Anterior cingulate cortex (tissue), 58 donors: Measurements from ENCODE around the gene ZNF207.
"Not testable (repeated sequence)": the region's sequence is repeated elsewhere in the genome, so short reads cannot be mapped to it uniquely, and the experiment has no call there.

Experiments
- DNase-seq, 58 donors: peaks; one replicate each; lab custom pipeline; 2025; lab: John Stamatoyannopoulos, UW

Gene ZNF207

DNA sequence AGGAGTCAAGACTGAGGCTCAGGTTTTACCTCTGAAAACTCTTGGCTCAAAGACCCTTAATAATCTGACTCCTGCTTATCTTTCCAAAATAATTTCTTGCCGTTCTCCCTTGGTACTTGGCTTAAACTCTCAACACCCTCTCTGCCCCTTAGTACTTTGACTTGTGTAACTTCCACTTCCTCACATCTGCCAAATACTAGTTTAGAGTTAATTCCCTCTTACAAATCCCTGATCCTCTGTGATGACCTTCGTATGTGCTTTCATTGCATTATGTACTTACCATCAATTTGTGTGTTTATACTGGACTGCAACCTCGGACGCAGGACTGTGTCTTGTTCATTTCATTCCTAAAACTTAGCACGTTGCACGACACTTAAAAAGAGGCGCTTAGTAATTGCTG, 35.2 kb downstream of the ZNF207 start:
- no peak for DNase-seq

DNA sequence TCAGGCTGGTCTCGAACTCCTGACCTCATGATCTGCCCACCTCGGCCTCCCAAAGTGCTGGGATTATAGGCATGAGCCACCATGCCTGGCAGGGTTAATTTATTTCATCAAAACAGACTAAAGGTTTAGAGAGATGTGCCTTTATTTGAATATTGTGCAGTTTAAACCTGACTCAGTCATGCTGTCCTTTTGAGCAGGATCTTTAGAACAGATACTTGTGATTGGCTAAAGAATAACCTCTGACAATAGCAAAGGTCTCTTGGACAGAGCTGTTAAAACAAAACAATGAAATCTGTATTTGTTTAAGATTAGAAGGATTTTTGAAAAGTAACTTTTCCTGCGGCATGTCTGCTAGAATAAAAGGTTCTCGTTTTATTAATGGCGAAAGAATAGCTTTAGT, 36.0 kb downstream of the ZNF207 start:
- no peak for DNase-seq

DNA sequence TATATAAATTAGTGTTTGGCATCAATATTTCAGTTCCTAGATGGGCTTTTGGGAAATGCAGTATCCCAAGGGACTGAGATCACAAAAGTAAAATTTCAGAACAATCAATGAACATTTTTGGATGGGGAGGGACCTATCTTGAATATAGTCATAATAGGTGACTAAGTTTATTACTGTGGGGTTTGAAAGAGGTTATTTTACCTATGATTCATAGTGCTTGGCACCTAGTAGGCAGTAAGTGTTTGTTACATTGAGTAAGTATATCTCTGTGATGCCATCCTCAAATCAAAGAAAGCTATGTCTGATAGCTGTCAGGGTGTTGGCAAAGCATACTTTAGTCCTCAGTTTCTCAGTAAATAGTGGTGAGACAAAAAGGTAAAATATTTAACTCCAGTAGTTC, 36.9 kb downstream of the ZNF207 start:
- no peak for DNase-seq

DNA sequence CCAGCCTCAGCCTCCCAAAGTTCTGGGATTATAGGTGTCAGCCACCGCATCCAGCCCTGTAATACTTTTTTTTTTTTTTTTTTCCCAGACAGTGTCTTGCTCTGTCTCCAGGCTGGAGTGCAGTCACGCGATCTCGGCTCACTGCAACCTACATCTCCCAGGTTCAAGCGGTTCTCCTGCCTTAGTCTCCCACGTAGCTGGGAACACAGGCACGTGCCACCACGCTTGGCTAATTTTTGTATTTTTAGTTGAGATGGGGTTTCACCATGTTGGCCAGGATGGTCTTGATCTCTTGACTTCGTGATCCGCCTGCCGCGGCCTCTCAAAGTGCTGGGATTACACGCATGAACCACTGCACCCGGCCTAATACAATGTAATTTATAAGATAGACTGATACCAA, 38.2 kb downstream of the ZNF207 start:
- not testable (repeated sequence) for DNase-seq

DNA sequence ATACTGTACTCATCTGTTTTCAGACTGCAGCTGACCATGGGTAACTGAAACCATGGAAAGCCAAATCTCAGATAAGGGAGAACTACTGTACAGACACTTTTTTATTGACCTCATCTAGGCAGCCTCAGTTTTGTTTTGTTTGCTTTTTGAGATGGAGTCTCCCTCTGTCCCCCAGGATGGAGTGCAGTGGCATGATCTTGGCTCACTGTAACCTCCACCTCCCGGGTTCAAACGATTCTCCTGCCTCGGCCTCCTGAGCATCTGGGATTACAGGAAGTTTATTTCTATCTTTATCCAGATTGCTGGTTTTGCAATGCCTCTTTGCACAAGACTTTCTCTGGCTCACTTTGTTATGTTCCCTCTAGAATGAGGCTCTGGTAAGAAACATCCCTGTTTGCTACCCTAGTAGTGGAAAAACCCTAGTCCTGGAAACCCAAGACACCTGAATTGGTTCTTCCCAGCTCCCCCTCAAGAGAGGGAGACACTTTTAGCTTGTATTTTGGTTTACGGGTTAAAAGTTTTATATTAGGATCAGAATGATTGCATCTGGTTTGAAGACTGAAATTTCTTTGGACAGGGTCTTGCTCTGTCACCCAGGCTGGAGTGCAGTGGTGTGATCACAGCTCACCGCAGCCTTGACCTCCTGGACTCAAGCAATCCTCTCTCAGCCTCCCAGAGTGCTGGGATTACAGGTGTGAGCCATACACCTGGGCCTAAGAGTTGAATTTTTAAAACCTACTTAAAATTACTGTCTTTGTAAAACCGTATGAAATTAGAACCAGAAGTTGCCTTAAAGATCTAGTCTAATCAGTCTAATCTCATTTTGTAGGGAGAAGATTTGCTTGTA, 38.9 kb downstream of the ZNF207 start:
- DNase-seq: no peak

DNA sequence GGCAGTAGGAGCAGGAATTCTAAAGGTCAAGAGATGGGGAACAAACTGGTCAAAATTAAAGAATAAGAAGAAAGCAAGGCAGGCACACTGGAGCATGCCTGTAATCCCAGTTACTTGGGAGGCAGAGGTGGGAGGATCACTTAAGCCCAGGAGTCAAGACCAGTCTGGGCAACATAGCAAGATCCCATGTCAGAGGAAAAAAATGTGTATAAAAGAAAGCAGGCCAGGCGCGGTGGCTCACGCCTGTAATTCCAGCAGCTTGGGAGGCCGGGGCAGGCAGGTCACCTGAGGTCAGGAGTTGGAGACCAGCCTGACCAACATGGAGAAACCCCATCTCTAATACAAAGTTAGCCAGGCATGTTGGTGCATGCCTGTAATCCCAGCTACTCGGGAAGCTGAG, 43.9 kb downstream of the ZNF207 start:
- DNase-seq: no peak

DNA sequence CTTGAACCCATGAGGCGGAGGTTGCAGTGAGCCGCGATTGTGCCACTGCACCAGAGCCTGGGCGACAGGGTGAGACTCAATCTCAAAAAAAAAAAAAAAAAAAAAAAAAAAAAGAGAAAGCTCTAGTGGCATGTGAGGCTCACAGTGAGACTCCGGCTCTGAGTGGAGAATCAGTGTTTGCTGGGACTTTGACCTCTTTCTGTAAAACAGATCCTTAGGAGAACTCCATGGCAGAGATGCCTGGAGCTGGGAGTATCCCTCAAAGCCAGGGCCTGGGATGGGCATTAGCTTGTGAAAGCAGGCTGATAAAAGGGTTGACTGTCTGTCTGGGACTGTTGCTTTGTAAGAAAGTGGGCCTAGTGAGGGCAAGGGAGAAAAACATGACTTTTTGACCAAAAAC, 46.4 kb downstream of the ZNF207 start:
- DNase-seq: no peak

DNA sequence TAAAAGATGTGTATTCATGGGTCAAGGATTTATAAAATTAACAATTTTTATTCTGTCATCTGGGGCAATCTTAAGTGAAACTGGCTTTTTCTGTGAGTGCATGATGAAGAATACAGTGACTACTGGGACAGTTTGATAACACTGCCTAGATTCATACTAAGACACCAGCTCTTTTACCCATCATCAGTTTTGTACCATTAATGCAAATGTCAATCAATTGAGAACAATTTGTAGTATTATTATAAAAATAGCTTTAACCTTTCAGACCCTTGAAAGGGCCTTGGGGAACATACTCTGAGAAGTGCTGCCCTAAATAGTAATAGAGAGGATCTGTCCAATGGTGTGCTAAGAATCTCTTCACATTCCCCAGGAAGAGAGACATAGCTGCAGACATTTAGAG, 49.0 kb downstream of the ZNF207 start:
- no peak for DNase-seq

DNA sequence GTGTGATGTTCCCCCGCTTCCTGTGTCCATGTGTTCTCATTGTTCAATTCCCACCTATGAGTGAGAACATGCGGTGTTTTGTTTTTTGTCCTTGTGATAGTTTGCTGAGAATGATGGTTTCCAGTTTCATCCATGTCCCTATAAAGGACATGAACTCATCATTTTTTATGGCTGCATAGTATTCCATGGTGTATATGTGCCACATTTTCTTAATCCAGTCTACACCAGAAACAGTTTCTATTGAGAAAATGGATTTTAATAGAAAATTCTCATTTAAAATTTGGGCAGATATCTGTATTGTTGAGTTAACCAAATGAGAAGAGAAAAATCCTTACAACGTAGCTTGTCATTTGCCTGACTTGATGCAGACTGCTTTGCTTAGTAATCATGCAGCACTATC, 60.1 kb downstream of the ZNF207 start:
- not testable (repeated sequence) for DNase-seq

DNA sequence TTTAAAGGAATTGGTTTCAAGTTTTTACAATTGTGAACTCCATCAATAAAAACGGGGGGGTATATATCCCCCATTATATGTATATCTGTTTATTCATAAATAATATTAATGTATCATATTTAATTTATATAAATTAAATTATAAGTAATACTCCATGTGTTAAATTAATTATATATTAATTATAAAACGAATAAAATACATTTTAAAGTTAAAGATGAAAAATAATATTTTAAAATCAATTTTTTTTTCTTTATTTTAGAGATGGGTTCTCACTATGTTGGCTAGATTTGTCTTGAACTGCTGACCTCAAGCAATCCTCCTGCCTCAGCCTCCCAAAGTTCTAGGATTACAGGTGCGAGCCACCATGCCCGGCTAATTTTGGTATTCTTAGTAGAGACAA, 76.9 kb downstream of the ZNF207 start:
- DNase-seq: no peak

DNA sequence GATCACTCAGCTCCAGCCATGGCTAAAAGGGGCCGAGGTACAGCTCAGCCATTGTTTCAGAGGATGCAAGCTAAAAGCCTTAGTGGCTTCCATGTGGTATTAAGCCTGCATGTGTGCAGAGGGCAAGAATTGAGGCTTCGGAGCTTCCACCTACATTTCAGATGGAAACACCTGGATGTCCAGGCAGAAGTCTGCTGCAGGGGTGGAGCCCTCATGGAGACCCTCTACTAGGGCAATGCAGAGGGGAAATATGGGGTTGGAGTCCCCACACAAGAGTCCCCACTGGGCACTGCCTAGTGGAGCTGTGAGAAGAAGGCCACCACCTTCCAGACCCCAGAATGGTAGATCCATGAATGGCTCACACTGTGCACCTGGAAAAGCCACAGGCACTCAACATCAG, 79.6 kb downstream of the ZNF207 start:
- DNase-seq: no peak
